H1 (cell line): ENCODE measurements around the gene B3GNT2. TPM values are rescaled to one million over a fixed set of nuclear protein-coding genes. Genes with fewer than 3 reads are reported as not detected.

Source experiments
- CHD1 ChIP-seq: IDR thresholded peaks from 2 replicates; pipeline ENCODE4 v1.6.1; 2012; ENCODE audit warnings: low read depth, low read length, improper control_type of control experiment
- CHD7 ChIP-seq: fragments of 300-600 bp; sonication (generic); IDR thresholded peaks from 2 replicates; pipeline ENCODE4 v1.7.1; 2012; ENCODE audit warnings: low read length, moderate library complexity, mild to moderate bottlenecking, inconsistent platforms; ENCODE audit not compliant: insufficient replicate concordance
- CTBP2 ChIP-seq: IDR thresholded peaks from 2 replicates; pipeline ENCODE4 v1.7.0; 2011; ENCODE audit warnings: borderline replicate concordance, mild to moderate bottlenecking, moderate library complexity, mixed read lengths, low read length; ENCODE audit not compliant: insufficient read depth, insufficient read length
- EP300 ChIP-seq, 2 experiments: IDR thresholded peaks; 1 replicate in 1 of 2; 2 replicates in 1 of 2; pipeline ENCODE4 v1.6.1; 2011 to 2012; ENCODE audit warnings: low read depth in 2 of 2, low read length in 2 of 2, mild to moderate bottlenecking in 2 of 2, borderline replicate concordance in 1 of 2, inconsistent platforms in 1 of 2, moderate library complexity in 1 of 2
- KDM1A ChIP-seq: fragments of 200-600, 300-600 bp; sonication (generic); IDR thresholded peaks from 2 replicates; pipeline ENCODE4 v1.7.1; 2016; ENCODE audit warnings: mild to moderate bottlenecking, low read length, borderline replicate concordance
- KDM4A ChIP-seq: IDR thresholded peaks from one replicate; pipeline ENCODE4 v1.7.1; 2012; ENCODE audit warnings: low read depth, mild to moderate bottlenecking, moderate library complexity, low read length, inconsistent platforms; ENCODE audit not compliant: severe bottlenecking
- NRF1 ChIP-seq: IDR thresholded peaks from 2 replicates; pipeline ENCODE4 v1.6.1; 2011; ENCODE audit warnings: mild to moderate bottlenecking, low read depth, low read length, improper control_type of control experiment
- POLR2A ChIP-seq, 2 experiments: IDR thresholded peaks; 1 replicate in 1 of 2; 2 replicates in 1 of 2; pipeline ENCODE4 v1.6.1; 2011; ENCODE audit warnings: low read depth in 2 of 2, low read length in 2 of 2, mild to moderate bottlenecking in 2 of 2; ENCODE audit errors: control extremely low read depth in 1 of 2
- YY1 ChIP-seq: IDR thresholded peaks from 2 replicates; pipeline ENCODE4 v1.6.1; 2011; ENCODE audit warnings: low read depth, mild to moderate bottlenecking, low read length
- polyA plus RNA-seq, 7 experiments: library from polyadenylated mRNA; depleted of rRNA in 3 of 7; stranded (reverse) in 5 of 7; unstranded in 2 of 7; fragments of >200 nt in 5 of 7; fragments of 200-250 nt in 2 of 7; gene quantifications; 1 replicate in 5 of 7; 2 replicates in 1 of 7; 4 replicates in 1 of 7; pipeline versions ENCODE4 v1.2.1 to v1.2.3, GENCODE V29; 2011 to 2013; ENCODE audit warnings: missing spikeins in 2 of 7, mixed read lengths in 2 of 7
- total RNA-seq: library from RNA; stranded (reverse); fragmentation: NEBNext Ultra II Directional; extraction: Animal tissue kit (Norgen Biotek cat#: 25700); gene quantifications from 2 replicates; pipeline ENCODE4 v1.2.1, GENCODE V29; 2021

B3GNT2 gene
- total and polyA plus RNA-seq, 2 of the 8 experiments (the other 6 are each of a cell fraction or from before 2014, with no cell fraction given), result 20.1 to 40.8 TPM

DNA sequence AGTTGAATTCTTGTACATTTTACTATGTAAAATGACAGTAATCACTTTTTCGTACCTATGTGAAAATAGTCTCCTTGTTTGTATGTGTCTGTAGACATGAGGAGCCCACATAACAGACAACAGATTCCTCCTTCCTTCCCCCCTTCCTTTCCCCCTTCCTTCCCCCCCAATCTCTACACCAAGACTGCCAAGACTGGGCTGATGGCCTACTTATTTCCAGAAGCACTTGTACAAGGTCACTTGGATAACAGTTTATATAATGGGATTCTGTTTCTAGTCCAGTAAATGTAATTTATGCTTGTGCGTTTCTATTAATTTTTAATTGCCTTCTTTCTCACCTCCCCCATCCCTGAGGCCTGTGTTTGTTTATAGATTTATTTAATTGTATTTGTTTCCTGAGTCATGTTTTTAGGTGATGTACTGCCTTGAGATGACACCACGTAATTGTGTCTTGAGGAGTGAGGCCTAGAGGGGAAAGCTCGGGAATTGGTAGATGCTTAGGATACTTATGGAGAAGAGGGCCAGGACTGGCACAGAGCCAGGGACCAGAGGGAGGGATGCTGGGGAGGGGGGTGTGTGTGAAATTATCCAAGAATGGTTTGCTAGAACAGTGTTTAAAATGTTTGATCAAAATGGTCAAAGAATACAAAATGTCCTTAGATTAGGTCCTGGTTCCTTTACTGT, 12.3 kb downstream of the B3GNT2 start (continued):
- TF ChIP-seq EP300 (IDR thresholded peaks at IDR 0.05; ENCODE audit: borderline replicate concordance in 1 of 2, low read depth in 2 of 2, low read length in 2 of 2), result no peak
- TF ChIP-seq CHD7, result no peak
- no peak for TF ChIP-seq POLR2A (IDR thresholded peaks at IDR 0.05; ENCODE audit: control extremely low read depth in 1 of 2, low read depth in 2 of 2, low read length in 2 of 2)
- TF ChIP-seq NRF1, result no peak
- TF ChIP-seq CHD1, result no peak
- no peak for TF ChIP-seq YY1
- no peak for TF ChIP-seq CTBP2
- no peak for TF ChIP-seq KDM1A
- TF ChIP-seq KDM4A, result no peak
